HG03469 (cell line): ENCODE measurements around the gene ADCY5.

Source experiments
- ATAC-seq: cut with Tn5 transposase; IDR thresholded peaks from one replicate; pipeline ENCODE4 v1.9.1; 2021; ENCODE audit warnings: mild to moderate bottlenecking, moderate library complexity, moderate number of reproducible peaks; ENCODE audit not compliant: unreplicated experiment

Gene ADCY5

DNA sequence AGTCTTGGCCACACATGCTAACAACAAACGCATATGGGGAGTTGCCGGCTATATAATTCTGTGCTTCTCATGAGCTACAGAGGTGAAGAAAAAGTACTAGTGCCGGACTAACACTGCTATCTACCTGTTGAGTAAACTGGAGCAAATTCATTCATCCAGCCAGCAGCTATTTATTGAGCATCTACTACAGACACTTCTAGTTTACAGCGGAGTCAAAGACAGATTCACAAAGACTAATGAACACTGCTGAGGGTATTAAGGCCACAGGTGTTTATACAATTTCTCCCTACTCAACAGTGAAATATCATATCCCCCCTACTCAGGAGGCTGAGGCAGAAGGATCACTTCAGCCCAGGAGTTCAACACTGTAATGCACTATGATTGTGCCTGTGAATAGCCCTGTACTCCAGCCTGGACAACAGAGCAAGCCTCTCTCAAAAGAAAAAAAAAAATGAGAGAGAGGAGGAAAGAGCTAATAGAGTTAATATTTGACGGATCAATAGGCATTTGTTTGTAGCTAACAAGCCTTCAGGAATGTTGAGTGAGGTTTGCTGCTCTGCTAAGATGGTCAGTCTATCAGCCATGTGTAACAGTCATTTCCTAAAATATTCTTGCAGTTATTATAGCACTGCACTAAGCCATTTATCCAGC, 17.8 kb downstream of the ADCY5 start:
- no peak for ATAC-seq

DNA sequence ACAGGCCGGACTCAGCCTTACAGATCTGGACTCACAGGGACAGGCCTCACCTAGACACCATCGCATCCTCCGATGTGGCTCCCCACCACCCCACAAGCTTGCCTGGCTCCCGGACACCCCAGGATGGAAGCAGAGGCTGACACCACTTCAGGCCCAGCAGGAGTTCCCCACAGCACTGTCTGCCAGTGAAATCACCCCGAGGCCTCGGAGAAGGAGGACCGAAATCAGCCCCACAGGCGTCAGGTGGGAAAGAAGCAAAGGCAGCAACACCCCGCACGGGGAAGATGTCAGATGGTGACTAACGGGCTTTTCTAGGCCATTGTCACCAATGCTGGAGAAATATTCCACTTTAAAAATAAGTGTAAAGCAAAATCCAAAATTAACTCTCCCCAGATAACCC, 18.6 kb downstream of the ADCY5 start:
- no peak for ATAC-seq

DNA sequence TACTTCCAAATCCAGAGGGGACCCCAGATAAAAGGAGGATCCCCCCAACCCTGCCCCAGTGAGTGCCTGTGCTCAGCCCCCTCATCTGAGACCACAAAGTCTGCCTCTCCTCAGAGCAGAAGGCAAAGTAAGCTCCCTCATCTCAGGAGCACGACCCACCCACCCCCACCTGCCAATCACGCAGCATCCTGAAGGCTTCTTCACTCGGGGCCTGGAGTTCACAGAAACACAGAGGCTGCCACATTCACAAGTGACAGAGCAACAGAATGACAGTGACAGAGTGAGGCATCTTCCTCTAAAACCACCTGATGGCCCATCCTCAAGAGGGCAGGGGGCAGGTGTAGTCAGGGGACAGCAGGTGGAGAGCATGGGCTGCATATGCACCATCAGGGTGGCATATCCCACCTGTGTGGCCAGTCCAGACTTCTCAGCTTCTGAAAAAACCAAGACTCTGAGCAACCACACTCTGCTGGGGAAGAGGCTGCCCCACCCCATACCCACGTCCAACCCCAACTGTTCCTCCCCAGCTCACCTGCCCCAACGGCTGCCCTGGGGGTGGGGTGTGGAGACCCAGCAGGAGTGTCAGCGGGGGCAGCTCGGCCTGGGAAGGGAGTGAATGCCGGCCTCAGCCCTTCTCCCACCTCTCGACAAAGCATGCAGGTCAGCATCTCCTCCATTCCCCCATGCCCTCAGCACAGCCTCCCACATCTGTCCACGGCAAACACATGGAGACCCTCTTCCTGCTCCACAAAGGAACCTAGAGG, 19.3 kb downstream of the ADCY5 start:
- ATAC-seq, result no peak

DNA sequence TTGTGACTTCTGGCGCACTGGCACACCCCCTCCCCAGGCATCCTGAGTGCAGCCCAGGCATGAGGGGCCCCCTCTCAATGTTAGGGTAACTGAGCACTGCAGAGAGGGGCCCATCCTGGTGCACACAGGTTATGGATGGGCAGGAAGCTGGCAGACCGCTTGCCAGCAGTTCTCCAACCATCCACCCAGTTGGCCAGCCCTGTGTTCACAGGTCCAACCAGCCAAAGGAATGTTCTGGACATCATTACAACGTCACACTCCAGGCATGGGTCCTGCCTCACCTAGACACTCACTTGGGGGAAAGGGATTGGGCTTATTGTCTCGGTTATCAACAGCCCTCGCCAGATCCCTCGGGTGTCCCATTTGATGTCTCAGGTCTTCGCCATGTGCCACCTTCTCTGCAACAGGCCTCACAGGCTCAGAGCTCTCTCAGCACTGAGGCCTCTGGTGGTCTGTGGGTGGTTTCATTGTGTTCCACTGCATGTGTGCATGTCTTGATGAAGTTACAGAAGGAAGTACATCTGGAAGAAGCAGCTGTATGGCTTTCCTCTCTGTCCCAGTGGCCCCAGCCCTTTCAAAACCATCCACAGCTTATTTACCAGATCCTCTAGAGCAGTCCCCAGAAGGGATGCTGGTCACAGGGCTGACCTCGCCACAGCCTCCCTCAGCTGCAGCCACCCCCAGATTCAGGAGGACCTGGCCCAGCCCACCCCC, 23.7 kb downstream of the ADCY5 start:
- ATAC-seq, result no peak

DNA sequence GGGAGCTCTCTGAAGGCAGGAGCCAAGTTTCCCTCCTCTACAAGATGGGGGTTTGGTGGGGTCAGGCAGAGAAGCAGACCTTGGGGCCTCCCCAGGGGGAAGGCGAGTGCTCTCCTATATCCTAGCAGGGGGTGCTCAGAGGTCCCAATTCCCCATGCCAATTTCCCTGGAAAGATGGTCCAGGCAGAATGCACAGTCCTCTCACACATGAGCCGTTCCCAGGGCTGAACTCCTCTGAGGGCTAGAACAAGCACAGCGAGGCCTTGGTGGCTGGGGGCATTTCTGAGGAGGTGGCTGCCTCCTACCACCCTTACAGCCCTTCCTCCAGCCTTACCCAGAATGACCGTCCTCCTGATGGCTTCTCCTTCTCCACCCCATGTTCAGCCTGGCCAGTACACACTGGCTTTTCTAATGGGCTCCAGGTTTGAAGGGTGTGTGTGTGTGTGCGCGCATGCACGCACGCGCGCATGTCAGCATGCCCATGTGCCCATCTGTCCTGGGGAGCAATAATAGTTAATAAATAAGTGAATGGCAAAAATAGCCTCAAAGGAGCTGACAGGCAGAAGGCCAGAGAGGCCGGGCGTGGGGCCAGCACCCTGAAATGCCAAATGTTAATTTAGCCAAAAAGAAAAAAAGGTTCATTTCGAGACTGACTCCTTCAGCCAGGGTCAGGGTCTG, 24.4 kb downstream of the ADCY5 start:
- no peak for ATAC-seq

DNA sequence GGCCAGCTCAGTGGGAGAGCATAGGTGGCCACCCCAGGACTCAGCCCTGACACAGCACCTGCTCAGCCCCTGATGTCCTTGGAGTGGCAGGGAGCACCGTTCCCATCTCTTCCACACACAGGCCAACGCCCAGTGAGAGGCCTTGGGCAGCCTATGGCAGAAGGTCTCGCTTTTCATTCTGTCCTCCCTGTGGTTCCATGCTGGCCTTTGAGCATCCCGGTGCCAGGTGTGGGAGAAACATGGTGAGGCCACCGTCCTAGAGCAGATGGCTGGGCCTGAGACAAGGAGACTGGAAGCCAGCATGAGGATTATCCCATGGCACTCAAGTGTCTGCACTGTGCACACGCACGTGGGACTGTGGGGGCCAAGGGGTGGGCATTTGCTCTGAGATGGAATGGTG, 25.1 kb downstream of the ADCY5 start:
- ATAC-seq, result no peak

DNA sequence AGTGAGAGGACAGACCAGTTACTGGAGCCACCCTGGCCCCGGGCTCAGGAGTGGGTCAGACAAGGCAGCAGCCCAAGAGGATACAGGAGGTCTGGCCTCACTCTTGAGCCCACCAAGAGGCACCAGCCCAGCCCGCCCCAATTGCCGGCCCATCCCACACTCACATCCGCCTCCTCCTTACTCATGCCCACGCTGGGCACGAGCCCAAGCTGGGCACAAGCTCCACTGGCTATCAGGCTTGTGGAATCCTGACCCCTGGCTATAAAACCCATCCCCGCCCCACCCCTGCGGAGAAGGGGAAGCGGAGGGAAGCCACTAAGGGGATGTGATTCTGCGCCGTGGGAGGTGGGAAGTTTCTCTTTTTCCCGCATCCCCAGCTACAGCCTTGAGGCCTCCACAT, 25.9 kb downstream of the ADCY5 start:
- no peak for ATAC-seq

DNA sequence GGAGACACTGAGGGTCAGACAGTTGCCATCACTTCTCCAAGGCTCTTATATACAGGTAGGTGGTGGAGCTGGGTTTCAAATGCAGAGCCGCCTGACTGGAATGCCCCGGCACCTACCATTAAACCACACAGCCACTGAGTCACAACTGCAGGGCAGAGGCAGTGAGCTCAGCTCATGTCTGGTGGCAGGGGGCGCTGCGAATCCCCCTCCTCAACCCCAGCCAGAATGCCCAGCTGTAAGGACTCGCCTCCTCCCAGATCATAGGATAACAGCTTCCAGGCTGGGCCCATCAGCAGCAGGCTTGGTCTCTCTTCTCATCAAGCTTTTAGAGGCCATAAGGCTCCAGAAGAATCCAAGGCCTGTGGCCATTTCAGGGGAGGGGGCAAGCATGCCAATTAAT, 26.4 kb downstream of the ADCY5 start:
- no peak for ATAC-seq

DNA sequence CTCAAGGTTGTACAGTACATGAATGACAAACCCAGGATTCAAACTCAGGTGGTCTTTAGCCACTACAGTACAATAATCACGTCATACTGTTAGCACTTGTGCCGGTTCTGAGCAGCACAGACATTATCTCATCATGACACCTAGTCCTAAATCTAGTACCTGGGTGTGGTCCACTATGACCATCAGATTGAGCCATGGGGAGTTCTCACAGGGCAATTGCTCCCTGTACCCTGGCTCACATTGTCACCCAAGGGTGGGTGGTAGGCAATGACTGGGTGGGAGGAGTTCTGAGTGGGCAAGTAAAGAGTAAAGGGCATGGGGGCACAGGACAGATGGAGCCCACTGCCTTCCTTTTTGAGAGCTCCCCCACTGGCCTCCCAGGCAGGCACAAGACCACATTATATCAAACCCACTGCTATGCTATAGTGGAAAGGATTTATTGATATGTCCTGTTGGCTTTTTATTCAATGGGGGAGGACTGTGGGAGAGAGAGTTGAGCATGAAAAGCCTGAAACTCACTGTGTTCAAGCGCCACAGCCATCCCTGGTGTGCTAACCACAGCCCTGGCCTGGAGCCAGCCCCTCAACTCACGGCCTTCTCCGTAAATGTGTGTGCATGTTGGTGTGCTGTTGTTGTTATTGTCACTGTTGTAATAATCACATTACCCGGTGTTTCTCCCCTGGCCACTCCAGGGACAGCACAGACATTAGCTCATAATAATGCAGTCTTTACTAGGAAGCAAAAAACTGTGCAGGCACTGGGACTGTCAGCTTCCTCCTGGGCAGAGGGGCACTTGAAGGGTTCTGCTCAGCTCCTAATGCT, 27.3 kb downstream of the ADCY5 start:
- no peak for ATAC-seq

DNA sequence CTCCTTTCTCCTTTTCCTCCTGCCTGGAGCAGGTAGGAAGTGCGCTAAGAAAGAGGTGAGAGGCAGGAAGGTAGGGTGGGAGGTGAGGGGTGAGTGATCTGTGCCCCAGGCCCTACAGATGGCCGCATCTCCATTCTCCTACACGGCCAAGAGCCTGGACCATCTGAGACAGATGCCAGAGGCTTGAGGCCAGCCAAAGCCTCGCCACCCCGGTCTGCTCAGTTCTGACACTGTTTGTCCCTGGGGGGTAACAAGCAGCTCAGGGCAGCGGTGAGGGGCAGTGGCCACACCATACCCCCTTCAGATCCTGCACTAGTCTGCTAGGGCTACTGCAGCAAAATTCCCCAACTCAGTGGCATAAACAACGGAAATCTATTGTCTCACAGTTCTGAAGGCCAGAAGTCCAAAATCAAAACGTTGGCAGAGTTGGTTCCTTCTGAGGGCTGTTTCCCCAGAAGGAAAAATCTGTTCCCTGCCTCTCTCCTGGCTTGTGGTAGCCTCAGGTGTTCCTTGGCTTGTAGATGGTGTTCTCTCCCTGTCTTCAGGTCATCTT, 28.4 kb downstream of the ADCY5 start:
- no peak for ATAC-seq

DNA sequence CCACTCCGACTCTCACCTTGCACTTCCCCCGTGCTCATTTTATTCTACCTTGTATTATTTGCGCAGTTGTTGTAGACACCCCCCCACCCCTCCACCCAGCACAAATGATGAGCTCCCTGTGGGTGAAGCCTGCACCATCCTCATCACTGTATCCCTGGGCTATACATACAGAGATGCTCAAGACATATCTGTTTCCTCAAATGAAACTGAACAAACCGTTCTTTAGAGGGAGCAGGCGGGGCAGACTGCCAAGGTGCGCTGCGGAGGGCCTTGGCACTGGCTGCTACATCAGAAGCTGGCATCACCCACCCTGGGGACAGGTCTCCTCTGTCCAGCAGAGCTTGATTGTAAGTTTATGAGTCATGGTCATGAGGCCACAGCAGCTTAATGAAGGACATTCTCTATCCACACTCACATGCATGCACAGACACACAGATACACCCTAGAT, 29.0 kb downstream of the ADCY5 start:
- ATAC-seq, result no peak

DNA sequence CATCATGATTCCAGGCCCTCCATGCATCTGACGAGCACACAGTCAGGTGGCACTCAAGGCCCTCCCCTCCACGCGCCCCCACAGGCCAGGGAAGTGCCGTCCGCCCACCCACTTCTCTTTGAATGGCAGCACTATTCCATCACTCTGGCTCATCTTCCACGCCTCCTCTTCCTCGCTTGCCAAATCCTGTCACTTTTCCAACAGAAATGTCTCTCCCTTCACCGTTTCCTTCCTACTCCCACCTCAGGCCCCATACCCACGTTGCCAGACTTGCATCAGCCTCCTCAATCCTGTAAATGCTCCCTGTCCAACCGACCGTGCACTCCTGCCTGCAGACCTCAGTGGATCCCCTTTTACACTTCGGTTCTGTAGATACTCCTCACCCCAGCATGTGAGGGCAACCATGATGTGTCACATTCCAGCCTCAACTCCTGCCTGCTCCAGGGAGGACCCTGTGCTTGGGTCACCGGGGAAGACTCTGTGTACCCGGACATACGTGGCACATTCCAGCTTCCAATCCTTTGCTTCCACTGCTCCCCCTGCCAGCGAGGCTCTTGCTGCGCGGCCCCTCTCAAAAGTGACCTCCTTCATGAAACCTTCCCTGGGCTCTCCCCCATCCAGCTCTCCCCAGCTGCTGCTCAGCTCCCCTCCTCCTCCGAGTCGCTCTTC, 29.6 kb downstream of the ADCY5 start:
- no peak for ATAC-seq

DNA sequence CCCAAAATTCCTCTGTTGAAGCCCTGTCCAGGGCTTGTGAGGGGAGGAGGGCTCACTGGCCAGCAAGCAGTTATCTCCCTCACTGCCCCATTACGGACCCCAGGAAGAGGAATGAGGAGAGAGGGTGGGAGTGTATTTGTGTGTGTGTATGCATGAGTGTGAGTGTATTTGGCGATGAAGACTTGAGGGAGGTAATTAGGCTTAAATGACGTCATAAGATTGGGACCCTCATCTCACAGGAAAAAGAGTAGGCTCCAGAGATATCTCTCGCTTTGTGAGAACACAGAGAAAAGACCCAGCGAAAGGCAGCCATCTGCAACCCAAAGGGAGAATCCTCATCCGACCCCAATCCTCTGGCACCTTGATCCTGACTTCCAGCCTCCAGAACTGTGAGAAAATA, 32.2 kb downstream of the ADCY5 start:
- no peak for ATAC-seq

DNA sequence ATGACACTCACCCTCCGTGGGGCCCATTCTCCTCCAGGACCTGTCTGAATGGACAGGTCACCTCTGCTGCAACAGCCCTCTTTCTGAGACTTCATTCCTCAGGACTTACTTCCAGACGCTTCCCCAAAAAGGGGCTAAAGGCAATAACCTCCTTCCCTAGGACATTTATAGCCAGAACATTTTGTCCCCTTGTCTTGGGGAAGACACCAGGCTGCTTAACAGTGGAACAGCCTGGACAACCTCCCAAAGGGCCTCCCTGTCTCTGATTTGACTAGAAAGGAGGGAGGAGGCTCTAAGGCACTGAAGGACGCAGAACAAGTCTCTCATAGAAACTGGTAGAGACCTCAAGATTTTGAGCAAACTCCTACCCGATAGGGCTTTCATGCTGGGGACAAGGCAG, 32.7 kb downstream of the ADCY5 start:
- no peak for ATAC-seq

DNA sequence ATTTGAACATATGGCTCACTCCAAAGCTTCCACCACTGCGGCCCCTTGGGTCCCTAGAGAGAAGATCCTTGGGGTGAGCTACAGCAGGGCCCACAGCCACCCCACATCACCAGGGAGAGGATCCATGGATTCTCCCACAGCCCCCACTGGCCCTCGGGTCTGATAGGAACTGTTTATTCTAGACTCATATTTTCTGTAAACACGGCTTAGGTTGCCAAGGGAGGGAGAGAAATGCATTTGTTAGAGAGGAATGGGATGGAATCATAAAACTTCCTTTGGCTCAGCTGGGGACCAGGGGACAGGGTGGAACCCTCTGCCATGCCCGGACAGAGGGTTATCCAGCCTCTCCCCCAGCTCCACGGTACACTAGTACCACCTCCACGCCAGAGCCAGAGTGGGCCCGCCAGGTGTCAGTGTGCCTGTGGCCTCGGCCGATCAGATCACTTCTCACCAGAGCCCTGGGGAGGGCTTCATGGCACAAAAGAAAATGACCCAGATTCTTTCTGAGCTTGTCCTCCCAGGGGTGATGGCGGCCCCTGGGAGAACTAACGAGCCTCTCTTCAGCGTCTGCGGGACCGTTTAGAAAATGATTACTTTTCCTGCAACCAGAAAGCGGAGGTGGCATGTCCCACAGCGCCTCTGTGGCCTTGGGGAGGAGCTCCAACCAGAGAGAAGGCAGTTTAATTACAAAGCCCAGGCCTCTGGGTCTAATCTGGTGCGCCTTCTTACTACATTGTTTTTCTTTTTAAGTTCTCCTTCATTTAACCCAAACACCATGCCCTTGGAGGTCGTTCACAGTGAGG, 33.7 kb downstream of the ADCY5 start:
- no peak for ATAC-seq

DNA sequence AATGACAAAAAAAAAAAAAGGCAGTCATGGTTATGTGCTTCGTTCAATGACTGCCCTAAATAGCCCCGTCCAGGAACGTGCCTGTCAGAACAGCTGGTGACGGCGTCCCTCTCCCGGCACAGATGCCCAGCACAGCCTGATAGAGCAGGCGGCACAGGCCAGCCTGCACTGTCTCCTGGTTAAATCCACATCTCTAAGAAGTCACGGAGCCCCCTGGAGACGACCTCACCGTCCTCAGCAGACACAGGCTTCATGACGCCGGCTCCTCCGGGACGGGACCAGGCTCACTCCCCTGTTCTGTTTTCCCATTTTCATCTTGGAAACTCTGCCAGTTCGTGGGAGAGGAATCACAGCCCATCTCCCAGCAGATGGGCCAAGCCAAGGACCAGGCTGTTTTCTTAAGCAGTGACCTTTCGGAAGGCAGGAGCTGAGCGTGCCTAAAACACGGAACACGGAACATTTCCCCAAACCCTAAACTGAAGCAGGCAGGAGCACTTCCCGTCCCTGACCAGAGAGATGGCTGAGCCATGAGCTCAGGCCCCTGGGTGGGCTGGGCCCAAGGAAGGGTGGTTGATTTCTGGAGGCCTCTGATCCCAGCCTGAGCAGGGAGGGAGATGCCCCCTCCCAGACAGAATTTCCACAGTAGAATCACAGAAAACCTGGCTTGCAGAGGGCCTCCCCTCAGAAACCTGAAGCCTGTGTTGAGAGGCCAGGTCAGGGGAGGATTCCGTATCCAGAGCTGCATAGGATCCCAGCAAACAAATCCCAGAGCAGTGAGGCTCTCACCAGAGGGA, 35.9 kb downstream of the ADCY5 start:
- ATAC-seq, result no peak

DNA sequence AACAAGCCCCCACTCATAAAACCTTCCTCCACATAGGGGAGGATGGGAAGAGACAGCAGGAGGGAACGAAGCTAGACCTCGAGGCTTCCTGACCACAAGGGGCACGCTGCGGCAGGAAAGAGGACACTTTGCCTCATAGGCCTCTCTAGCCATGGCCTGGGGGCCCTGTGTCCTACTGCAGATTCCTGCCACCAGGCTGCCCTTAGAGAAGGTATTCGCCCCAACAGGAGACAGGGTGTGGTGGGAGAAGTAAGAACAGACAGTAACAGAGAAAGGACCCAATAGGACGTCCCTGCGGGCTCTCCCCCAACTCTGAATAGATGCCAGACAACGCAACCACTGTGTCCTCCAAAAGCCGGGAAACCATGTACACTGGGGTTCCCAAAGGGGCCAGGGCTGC, 36.8 kb downstream of the ADCY5 start:
- no peak for ATAC-seq
